Measurements from ENCODE around the gene PDZD4.

PDZD4 gene

DNA sequence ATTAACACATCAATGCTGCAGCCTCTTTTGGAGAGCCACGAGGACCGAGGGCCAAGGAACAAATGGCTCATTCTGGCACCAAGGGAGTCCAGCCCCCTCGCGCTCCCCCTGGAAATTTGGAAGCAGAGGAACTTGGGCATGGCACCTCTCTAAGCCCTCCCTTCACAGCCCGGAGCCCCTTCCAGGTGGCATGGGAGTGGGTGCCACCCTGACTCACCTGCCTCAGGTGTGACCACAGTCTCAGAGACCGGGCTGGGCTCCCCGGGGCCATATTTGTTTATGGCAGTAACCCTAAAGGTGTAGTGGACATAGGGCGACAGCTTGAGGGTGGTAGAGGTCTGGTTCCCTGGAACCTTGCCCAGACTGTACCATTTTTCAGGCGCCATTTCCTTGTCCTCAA, 36.8 kb upstream of the PDZD4 start:
- DNase-seq (ENCODE audit: low read depth) = no peak

DNA sequence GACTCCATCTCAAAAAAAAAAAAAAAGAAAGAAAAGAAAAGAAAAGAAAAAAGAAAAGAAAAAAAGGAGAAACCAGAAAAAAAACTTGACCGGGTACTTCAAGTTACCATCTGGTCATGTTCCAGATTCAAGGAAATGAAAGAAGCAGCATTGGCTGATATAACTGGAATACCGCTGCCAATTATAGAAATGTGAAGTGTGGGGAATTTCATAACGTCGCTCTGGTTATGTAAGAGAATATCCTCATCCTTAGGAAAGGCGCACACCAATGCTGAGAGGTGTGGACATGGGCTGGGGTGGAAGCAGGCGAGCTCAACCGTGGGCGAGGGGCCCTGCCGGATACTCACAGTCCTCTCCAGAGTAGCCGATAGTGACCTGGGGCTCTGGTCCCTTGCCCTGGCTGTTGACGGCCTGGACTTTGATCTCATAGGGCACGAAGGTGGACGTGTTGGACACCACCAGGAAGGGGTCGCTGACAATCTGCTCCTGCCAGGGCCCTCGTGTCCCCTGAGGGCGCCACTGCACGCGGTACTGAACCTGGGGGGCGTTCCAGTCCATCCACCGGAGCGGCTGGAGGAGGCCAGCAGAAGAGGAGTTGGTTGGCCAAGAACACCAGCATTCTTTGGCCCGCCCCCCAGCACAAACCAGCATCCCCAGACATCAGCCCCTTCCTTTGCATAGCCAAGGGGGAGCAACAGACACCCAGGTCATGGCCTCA, 36.1 kb upstream of the PDZD4 start:
- no peak for DNase-seq (ENCODE audit: low read depth)

DNA sequence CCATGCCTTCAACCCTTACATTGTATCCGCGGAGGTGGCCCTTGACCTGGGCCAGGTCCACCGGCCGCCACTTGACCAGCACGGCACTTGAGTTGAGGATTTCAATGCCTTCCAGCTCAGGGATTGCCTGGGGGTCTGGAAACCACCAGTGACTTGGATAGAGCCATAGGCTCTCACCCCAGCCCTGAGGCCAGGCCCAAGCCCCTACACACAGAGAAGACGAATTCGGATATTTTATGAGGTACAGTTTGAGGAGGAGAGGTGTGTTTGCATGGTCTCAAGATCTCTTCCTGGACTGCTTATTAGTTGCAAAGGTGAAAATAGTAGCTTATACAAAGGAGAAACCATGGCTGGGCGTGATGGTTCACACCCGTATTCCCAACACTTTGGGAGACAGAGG, 35.3 kb upstream of the PDZD4 start:
- DNase-seq (ENCODE audit: low read depth) = no peak

DNA sequence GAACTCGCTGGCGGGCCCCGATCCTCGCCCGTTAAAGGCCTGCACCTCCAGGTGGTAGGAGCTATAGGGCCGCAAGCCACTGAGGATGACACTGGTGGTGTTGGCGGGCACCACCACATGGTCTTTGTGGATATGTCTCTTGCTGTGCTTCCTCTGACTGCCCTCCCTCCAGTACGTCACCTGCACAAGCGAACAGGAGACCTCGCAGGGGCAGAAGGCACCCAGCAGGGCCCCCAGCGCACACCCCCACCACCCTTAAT, 34.9 kb upstream of the PDZD4 start:
- no peak for DNase-seq (ENCODE audit: low read depth)

DNA sequence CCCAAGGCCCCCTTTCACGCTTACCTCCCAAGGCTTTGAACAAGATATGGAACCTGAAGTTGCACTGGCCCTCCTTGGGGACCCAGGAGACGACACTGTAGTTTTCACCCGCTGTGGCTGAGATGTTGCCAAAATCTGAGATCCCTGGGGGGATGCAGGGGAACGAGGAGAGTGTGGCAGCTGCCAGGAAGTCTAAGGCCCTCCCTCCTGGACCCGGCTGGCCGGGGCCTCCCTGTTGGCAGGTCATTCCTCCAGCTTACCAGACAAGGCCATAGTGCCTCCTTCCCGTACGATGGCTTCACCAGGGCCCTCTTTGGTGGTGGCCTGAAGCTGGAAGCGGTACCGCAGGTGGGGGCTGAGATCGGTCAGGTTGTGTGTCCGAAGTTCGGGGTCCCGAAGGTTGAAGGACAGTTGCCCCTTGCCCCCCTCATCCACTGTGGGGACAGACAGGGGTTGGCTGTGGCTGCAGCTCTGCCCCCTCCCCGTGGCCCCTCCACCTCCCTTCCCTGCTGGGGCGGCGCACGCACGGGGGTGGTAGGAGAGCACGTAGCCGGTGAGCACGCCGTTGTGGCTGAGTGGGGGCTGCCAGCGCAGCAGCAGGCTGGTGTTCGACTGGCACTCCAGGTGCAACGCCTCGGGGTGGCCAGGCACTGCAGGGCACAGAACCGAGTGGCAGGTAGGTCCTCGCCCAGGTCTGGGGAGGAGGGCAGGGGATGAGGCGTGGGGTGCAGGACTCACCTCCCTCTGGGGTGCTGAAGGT, 34.4 kb upstream of the PDZD4 start:
- DNase-seq (ENCODE audit: low read depth) = no peak

DNA sequence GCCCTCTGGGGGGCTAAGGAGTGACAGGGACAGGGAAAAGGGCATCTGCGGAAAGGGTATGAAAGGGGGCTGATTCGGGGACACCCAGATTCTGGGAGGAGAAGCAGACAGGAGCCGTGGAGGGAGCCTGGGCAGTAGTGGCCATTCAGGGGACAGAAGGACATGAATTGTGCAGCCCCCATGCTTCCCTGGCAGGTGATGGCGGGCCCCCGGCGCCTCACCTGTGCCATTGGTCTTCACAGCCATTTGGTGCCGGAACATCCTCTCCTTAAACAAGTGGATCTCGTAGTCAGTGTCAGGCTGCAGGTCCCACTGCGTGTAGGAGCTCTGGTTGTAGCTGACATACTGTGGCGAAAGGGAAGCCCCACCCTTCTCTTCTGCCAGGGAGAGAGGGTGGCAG, 33.8 kb upstream of the PDZD4 start:
- no peak for DNase-seq (ENCODE audit: low read depth)

DNA sequence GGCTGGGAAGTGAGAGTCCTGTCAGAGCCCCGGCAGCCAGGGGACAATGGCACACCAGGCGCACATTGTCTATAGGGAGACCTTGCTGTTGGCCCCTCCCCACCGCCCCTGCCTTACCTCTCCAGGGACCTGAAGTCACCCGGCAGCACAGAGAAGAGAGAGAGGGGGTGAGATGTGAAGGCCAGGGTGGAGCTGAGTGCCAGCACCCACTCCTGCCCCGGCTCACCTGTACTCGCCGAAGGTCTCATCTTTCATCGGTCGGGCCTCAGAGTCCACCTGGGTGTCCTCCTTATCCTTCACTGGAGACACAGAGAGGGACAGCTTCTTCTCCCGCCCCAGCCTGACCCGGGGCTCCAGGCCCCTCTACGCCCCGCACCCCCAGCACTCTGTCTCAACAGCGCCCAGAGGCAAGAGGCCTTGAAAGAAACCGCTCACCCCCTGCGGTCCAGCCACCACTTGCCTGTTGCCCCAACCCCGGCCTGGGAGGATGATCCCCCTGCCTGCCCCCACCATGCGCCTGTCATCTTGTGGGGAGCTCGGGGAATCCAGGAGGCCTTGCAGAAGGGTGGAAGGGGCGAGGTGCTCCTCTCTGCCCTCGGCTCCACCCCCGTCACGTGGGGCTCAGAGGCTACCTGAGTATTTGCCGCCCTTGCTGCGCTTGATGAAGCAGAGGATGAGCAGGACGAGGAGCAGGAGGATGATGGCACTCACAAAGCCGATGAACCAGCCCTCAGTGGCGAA, 33.1 kb upstream of the PDZD4 start:
- no peak for DNase-seq (ENCODE audit: low read depth)

DNA sequence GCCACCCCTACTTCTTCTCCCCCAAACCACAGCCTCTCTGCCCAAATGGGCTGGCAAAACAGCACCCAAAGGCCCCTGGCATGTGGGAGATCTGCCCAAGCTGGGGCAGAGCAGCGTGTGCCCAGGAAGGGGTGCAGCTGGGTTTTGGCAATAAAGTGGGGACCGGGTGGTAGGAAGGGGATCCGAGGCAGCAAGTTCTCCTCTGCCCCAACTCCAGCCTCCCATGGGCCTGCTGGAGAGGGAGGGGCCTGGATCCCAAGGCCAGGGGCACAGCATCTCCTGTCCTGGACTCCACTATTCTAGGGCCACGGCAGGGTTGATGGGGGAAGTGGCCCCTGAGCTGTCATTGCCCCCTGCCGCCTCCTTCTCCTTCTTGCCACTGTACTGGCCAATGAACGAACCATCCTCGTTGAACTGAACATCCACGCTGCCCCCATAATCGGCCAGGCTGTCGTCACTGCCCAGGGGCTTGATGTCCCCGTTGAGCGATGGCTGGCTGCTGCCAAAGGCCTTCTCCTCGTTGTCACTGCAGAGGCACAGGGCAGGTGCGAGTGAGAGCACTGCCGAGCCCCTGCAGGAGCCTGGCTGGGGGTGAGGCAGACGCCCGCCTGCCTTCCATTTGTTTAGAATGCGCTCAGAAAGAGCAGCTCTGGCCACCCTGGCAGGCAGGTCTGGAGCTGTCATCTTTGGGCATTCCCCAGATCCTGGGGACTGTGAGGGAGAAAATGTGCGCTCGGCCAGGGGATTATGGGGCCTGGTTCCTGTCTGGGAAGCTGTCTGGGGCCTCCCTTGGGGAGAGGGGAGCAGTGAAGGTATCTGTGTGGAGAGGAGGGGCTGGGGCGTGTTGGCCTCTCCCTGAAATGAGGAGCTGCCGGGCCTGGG, 32.3 kb upstream of the PDZD4 start:
- no peak for DNase-seq (ENCODE audit: low read depth)

DNA sequence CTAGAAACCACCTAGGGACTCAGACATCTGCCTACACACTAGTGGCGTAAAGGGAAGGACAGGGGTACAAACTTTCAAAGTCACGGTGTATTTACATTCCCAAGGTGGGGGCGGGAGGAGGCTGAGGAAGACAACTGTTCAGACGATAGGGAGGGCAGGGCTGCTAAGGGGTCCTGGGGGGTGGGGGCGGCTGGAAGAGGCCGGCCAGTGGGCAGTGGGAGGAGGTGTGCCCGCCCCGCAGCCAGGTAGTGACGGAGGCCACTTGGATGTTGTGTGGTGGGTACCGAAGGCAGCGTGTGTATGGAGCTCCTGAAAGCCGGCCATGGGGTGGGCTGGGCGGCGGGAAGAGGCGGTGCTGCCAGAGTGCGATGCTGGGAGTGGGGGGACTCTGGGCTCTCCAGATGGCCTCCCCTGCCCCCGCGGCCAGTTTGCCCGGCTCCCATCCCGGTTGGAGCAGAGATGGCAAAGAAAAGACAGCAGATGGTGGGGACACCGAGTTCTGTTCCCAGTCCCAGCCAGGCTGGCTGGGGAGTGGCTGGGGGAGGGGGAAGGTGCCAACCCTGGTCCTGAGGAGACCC, 31.5 kb upstream of the PDZD4 start:
- no peak for DNase-seq (ENCODE audit: low read depth)

DNA sequence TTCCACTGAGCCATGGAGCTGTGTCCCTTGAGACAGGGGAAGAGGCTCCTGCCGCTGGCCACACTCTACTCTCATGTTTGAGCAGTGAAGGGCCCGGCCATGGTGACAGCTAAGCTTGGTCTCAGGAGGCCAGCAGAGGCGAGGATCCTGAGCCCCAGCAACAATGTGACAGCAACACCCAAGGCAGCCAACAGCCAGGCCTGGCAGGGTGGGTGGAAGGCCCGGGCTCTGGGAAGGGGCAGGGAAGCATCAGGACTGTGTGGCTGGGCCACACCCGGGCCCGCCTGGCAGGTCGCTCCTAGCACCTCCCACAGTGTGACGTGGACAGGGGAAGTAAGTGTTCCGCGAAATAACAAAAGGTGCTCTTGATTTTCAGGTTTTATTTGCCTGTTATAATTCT, 30.8 kb upstream of the PDZD4 start:
- no peak for DNase-seq (ENCODE audit: low read depth)

DNA sequence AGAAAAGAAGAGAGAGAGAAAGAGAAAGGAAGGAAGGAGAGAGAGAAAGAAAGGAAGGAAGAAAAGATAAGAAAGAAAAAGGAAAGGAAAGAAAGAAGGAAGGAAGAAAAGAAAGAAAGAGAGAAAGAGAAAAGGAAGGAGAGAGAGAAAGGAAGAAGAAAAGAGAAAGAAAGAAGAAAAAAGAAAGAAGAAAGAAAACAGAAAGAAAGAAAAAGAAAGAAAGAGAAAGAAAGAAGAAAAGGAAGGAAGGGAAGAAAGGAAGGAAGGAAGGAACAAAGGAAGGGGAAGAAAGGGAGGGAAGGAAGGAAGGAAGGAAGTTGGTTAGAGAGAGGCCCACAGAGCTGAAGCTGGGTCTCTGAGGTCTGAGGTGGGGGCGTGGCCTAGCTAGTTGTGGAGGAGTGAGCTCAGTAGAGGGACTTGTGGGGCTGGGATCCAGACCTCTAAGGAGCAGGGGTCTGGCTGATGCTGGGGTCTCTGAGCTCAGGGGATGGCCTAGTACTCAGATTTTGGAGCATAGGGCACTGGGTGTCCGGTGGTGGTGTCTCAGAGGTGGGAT, 27.1 kb upstream of the PDZD4 start:
- DNase-seq (ENCODE audit: low read depth) = no peak

DNA sequence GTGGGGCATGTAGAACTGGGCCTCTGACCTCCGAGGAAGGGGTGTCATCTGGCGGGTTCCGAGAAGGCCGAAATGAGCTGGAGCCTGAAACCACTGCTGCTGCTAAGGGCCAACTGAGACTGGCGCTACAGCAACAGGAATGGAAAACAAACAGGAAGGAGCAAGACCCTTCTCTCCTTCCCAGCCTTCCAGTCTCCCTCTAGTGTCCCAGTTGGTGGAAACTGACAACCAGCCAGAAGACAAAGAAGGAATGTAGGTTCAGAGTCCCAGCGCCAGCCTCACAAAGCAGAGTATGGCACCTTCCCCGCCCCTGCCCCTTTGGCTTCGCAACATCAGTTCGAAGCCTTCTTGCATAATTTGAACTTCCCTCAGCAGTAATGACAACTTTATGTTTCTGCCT, 24.4 kb upstream of the PDZD4 start:
- no peak for DNase-seq (ENCODE audit: low read depth)

DNA sequence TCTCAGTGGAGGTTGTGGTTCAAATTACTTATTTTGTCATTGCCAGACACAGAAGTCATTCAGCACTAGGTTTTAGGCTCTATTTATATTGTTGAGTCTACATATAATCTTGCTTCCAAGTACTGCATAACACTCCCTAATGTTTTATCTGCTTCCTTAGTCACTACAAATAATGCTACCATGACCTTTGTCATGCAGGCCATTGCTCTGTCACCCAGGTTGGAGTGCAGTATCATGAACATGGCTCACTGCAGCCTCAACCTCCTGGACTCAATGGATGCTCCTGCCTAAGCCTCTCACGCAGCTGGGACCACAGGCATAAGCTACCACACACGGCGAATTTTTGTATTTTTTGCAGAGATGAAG, 23.5 kb upstream of the PDZD4 start:
- DNase-seq (ENCODE audit: low read depth) = no peak

DNA sequence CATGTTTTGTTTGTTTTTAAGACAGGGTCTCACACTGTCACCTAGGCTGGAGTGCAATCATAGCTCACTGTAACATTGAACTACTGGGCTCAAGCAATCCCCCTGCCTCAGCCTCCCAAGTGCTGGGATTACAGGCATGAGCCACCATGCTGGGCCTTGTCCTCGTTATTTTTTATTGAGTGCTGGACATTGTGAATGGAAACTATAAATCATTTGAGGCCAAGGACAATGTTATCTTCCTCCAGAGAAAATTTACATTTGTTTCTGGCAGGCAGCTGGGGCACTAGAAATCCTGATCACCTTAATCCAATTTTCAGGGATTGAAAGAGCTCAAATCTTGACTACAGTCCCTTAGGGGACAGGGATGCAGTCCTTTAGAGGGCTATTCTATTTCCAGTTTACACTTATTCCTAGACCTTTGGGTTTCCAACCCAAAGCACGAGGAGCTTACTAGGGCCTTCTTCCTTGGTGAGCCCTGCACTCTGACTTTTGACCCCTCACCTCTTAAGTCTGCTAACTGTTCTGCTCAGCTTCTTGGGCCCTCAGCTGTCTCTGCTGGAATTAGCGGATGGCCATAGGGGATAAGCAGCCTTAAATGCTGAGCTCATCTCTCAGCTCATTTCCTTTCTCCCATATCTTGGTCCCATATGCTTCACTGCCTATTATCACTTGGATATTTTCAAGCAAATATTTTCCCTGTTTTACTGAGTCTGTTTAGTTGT, 23.0 kb upstream of the PDZD4 start:
- DNase-seq (ENCODE audit: low read depth) = no peak

DNA sequence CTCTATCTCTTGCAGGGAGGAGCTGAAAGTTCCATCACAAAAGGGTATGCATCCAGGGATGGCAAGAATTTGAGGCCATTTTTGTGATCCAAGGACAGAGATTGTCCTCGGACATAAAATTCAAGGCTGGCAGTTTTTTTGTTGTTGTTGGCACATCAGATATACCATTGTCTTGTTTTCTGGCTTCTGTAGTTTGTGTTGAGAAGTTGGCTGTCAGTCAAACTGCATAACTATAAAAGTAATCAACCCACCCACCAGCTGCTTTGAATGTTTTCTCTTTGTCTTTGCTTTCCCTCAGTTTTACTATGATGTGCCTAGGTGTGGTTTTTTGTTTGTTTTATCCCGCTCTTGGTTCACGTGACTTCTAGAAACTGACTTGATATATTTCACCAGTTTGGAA, 21.6 kb upstream of the PDZD4 start:
- DNase-seq (ENCODE audit: low read depth) = no peak

DNA sequence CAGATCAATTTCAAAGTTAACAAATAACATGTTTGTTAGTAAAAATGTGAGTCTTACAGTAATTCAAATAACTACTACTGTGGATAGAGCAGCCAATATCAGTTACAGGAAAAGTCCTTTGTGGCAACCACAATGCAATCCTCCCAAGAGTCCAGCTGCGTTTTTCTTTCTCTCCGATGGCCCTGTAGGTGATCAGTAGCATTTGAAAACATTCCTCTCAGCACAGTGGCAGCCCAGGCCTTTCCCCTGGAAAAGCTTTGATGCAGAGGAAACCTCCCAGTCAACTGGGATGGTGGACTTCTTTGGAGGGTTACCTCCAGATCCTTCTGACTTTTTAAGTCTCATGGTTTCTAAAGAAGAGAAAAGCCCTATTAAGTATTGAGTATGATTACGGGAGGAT, 18.0 kb upstream of the PDZD4 start:
- no peak for DNase-seq (ENCODE audit: low read depth)

DNA sequence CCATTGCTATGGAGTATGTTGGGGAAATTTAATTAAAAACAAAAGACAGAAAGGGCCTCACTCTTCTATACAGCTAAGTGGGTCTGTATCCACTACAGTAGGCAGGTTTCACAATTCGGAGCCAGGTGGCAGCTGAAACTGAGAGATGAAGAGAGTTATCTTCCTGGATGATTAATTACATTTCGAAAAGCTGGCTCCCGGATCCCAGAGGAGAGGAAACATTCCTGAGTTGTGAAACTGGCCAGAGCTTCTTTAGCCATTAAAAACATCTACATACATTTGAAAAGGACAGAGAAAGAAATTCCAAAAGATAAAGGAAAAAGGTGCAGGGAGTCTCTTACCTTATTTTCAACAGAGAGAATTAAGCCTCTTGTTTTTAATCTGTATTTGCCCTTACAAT, 15.5 kb upstream of the PDZD4 start:
- no peak for DNase-seq (ENCODE audit: low read depth)

DNA sequence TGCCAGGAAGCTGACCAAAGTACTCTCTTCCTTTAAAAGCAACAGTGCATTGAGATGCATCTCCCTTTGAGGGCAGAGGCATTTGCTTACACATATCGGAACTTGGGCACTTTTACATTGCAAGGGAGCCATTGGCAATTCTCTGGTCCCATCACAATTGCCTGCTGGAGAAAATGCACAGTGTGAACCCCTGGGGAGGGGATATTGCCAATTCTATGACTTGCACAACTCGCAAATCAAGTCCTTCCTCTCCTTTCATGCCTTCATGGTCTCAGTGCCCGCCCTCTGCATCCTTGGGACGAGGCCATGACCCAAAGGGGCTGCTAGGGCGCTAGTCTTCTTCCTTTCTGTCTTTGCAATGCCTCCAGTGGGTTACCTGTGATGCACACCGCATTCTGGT, 14.9 kb upstream of the PDZD4 start:
- no peak for DNase-seq (ENCODE audit: low read depth)

DNA sequence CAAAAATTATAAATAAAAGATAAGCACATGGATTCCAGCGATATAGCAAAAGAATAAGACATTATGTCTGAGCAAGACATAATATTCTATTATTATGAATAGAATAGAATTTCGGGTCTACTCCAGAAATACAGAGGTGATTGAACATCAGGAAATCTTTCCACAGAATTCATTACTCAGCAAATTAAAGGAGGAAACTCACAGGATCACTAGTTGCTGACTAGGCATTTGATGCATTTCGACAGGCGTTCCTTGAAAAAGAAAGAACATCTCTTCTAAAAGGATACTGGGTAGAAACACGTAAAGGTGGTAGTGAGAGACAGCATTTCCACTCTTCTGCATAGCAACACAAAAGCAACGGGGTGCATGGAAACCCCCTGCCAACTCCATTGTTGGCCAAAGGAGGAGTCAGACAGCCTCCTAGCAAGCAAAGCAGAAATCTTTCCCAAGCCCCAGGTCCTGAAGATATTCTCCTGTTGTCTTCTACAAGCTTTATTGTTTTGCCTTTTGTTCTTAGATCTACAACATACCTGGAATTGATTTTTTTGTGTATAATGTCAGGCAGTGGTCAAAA, 14.3 kb upstream of the PDZD4 start:
- DNase-seq (ENCODE audit: low read depth) = no peak

DNA sequence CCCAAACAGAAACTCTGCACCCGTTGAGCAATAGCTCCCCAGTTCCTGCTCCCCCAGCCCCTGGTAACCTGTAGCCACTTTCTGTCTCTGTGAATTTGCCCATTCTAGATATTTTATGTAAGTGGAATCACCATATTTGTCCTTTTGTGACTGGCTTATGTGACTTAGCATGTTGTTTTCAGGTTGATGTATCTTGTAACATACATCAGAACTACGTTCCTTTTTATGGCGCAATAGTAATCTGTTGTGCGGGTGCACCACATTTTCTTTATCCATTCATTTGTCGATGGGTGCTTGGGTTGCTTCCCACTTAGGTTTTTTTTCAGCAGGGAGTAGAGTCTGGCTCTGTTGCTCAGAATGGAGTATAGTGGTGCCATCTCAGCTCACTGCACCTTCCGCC, 6.6 kb upstream of the PDZD4 start:
- DNase-seq (ENCODE audit: low read depth) = no peak

DNA sequence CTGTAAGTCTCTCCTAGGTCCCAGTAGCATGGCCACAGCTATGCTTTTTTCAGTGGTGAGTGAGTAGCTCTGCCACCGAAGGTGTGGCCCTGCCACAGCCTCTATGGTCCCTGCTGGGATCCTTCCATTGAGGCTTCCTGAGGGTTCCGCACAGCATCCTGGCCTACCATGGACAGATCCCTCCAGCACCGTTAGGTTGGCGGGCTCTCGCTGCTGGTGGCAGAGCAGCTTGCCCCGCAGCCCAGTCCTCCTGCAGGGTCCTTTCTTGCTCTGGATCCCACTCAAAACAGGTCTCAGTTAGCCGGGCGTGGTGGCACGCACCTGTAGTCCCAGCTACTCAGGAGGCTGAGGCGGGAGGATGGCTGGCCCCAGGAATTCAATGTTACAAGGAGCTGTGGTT, 2.4 kb upstream of the PDZD4 start:
- DNase-seq (ENCODE audit: low read depth) = no peak
